Measurements from ENCODE around the gene PIAS1.

The PIAS1 gene

DNA sequence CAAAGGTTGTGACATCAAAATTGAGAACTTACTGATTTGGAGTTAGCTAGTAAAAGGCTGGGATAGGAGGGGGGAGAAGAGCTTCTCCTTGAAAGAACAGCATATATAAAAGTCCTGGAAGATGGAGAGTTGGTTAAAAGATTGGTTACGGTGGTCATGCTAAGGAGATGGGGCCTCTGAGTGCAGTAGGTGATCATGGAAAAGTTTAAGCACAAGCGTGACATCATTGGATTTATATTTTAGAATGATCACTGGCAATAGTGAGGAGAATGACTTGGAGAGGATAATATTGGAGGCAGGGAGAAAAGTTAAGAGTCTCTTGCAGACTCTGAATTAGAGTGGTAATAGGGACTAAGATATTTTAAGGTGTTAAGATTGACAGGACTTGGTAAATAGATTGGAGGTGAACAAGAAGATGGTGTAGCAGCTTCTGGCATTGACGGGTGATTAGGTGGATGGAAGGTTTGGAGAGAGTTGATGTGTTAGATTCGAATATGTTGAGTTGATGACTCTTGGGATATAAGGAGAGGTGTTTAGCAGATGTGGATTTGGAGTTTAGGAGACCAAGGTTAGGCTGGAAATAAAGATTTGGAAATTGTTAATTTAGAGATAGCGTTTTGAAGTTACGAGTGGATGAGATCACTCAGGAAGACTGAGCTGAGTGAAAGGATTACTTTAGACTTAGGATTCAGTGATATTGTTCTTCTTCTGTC, 19.6 kb downstream of the PIAS1 start:
- DNase-seq = no peak

DNA sequence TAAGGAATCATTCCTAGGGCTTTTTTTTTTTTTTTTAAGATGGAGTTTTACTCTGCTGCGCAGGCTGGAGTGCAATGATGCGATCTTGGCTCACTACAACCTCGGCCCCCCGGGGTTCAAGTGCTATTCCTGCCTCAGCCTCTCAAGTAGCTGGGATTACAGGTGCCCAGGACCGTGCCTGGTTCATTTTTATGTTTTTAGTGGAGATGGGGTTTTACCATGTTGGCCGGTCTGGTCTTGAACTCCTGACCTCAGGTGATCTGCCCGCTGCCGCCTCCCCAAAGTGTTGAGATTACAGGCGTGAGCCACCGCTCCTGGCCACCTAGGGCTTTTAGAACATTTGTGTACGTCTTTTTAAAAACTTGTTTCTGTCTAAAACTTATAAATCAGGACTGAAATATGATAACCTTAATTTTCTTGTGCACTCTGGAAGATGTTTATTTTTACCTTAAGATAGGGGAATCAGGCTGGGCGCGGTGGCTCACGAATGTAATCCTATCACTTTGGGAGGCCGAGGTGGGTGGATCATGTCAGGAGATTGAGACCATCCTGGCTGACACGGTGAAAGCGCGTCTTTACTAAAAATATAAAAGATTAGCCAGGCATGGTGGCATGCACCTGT, 21.8 kb downstream of the PIAS1 start:
- no peak for DNase-seq

DNA sequence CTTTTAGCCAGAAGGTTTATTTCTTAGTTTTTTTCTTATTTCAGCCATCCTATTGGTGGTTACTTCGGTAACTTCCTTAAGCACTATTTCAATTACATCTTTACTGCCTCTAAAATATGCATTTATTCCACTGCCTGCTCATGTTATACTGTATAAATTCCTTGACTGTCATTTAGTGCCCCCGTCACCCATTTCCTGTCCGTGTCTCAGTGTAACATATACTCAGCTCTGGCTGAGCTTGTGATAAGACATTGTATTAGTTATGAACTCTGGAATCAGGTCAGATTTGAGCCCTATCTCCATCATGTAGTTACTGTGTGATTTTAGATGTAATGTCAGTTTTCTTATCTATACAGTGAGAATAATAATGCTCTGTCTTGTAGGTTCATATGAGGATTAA, 24.2 kb downstream of the PIAS1 start:
- no peak for DNase-seq

DNA sequence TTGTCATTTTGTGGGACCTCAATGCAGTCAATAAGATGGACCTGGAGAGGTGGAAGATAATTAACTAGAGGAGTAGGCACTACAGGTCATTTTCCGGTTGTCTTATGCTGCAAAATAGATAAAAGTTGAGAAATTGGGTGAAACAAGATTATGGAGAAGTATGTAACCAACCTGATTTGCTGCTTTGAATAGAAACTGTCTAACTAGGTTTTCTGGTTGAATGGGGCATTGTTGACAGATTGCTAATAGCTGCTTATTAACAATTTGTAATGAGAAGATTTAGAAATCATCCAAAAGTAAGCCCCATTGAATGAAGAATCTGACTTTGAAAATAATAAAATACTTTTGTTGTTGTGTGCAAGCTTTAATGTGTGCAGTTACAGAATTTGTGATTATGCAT, 26.2 kb downstream of the PIAS1 start:
- DNase-seq = no peak

DNA sequence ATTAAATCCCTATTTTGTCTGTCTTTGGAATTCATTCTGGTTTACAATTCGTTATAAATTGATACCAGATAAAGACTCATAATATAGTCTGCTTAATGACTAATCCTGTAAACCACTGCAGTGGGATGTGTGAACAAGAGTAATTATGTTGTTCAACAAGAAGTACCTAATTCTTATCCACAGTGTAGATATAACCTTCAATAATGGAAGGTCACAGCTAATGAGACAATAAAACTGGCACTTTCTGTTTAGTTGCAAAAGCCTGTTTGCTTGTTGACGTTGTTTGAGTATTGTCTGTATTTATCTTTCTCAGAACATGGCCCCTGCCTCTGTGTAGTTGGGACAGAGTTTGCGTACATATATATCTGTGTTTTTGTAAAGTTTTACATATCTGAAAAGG, 26.7 kb downstream of the PIAS1 start:
- DNase-seq = no peak

DNA sequence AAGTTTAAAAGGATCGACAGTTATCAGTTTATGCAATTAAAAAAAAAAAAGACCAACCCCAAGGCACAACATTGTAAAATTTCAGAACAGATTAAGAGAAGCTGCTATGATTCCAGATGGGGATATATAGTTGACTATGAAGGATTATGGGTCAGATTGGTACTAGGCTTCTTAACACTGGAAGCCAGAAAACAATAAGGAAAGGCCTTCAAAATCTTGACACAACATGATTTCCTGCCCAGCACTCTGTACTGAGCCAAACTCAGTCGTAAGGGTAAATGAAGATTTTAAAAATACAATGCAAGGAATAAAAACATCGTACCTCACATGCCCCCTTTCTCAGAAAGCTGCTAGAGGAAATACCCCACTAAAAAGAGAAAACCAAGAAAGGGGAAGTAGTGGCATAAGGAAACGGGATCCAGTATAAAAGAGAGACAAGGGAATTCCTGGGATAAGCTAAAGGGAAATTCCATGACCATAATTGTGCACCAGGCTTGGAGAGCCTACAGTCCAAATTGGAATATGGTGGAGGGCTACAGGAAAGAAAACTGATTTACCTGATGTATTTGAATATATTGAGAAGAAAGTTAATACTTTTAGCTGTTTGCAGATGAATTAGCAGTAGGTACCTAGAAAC, 27.9 kb downstream of the PIAS1 start:
- DNase-seq = no peak

DNA sequence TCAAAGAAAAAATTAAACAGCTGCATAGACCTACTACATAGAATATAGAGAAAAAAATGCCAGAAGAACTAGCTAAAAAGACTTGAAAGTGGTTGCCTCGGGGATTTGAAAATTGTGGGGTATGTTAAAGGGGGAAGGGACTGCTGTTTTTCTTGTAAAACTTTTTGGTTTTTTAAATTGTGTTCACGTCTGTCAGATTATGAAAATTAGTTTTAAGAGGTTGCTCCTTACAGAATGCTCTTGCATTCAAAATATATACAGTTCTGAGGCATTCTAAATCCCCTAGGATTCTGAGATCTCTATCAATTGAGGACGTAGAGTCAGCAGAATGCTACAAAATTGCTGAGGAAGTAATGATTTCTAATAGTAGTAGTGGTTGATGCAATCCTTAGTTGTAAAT, 28.6 kb downstream of the PIAS1 start:
- no peak for DNase-seq

DNA sequence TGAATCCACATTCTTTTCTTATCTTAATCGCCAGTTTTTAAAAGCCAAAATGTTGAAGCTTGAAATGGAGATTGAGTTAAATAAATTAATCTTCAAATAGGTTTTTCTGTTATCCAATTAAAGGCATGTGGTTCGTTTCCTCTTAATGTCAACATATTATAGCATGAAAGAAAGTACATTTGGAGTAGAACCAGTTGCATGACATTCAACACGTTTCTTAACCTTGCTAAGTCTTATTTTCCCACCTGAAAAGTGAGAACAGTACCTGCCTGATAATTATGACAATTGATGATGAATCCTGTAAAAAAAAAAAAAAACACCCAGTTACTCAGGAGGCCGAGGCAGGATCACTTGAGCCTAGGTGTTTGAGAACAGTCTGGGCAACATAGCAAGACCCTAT, 29.3 kb downstream of the PIAS1 start:
- DNase-seq = no peak

DNA sequence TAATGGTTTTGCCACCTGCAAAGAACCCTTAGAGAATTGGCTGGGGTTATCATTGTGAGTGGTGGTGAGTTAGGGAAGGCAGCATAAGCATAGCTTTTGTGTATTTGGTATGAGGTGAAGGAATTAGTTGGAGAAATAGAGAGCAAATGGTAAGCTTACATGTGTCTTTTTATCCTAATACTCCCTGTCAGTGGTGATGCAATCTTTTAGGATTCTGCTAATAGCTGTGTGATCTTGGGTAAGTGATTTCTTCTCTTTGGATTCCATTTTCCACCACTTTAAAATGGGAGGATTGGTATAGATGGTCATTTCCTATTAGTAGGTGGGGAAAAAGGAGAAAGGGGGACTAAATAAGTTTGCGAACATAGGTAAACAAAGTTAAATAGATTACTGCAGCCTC, 30.9 kb downstream of the PIAS1 start:
- DNase-seq = no peak

DNA sequence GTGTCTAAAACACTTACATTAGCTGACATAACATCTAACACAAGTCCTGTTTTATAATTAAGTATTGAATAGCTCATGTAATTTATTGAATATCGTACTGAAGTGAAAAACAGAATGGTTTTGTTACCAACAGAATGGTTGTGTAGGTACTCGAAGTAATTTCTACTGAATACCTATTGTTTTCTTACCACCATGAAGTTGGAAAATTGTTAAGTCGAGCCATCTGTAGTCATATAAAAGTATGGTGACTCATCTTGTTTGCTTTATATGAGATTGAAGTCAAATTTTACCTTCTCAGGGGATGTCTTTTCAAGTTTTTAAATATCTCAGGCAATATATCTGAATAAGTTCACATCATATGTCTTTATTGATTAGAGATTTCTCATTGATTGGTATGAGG, 37.6 kb downstream of the PIAS1 start:
- DNase-seq = no peak

DNA sequence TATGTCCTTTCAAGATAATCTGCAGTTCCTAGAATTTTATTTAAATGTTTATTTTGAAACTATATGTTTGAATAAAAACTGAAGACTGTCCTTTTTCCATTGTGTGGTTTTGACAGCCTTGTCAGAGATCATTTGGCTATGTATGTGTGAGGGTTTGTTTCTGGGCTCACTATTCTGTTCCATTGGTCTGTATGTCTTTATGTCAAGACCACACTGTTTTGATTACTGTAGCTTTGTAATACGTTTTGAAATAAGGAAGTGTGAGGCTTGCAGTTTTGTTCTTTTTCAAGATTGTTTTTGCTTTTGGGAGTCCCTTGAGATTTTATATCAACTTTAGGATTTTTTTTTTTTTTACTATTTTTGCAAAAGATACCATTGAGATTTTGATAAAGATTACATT, 42.0 kb downstream of the PIAS1 start:
- no peak for DNase-seq

DNA sequence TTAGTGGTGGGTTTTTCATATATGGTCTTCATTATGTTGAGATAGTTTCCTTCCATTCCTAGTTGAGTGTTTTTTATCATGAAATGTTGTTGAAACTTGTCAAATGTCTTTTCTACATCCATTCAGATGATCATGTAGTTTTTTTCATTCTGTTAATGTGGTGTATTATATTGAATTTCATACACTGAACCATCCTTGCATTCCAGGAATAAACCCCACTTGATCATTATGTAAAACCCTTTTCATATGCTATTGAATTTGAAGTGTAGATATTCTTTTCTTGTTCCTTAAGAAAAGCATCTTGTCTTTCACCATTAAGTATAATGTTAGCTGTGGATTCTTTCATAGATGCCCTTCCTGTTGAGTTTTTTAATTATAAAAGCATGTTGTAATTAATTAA, 42.9 kb downstream of the PIAS1 start:
- DNase-seq = no peak

DNA sequence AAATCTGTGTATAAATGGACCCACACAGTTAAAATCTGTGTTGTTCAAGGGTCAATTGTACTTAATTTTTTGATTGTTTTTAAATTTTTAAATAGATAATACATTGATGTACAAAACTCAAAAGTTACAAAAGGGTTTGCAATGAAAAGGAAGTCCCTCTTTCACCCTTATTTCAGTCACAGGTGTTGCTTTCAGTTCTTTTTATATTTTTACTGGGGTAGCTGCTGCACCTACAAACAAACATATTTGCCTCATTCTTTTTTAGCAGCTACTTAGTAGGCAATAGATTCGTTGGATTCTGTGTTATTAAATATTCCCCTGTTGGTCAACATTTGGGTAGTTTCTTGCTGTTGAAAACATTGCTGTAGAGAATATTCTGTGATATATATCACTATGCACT, 44.4 kb downstream of the PIAS1 start:
- DNase-seq = no peak

DNA sequence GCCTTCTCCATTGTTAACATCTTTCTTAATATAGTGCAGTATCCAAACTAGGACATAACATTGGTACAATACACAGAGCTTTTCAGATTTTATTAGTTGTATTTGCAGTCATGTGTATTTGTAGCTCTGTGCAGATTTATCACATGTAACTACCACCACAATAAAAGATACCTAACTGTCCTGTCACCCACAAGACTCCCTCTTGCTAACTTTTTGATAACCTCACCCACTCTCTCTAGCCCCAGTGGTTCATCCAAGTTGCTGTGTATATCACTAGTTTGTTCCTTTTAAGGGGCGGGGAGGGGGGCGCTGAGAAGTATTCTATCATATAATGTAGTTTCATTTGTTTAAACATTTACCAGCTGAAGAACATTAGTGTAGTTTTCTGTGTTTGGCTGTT, 46.1 kb downstream of the PIAS1 start:
- DNase-seq = no peak

DNA sequence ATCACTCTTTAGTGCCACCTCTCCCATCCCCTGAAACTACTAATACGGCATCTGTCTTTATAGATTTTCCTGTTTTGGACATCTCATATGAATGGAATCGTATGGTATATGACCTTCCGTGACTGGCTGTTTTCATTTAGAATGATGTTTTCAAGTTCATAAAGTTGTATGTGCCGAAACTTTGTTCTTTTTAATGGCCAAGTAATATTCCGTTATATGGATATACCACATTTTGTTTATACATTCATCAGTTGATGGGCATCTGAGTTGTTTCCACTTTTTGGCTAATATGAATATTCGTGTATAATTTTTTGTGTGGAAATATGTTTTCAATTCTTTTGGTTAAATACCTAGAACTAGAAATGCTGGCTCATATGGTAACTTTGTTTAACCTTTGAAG, 49.5 kb downstream of the PIAS1 start:
- no peak for DNase-seq

DNA sequence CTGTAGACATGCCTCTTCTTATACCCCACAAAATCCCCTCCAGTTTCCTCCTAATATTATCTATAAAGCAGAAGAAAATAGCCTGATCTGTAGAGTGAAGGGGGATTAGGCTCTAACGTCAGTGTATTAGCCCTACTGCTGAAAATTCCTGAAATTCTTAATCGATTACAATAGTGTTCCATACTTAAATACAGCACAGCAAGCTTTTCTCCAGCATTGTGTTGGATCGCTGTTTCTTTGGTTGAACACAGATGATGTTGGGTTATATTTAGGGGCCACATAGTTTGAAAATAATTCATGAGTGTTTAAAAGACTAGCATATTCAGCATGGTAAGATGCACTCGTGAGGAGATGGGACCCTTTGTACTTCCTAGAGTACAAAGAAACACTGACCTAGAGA, 52.5 kb downstream of the PIAS1 start:
- DNase-seq = no peak

DNA sequence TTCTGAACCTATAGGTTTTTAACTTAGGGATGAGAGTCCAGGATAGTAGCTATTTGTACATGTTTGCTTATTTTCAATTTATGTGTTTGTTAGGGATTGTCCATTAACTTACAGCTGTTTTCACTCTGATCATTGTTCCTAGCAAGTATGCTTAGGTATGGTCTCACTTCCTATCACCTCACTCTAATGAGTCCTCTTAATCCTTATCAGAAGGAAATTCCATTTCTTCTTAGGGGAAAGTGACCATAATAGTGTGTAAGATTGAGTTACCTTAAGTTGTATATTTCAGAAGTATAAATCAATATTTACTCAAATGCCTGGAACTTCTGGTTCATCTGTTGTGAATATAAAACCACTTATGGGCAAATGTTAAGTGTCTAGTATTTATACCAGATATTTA, 53.0 kb downstream of the PIAS1 start:
- DNase-seq = no peak

DNA sequence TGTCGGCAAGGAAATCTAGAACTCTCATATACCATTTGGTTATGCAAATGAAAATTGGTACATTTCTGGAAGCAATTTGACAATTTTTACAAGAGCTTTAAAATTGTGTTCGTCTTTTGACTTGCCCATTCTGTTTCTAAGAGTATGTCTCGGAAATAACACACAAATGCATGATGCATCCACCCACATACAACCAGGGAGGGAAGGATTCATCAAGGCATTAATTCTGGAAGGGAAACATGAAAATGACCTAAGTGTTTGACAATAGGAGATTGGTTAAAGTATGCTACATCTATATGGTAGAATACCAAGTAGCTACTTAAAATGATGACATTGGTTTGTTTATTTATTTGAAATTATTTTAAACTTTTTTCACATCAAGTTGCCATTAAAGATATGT, 58.6 kb downstream of the PIAS1 start:
- DNase-seq = no peak

DNA sequence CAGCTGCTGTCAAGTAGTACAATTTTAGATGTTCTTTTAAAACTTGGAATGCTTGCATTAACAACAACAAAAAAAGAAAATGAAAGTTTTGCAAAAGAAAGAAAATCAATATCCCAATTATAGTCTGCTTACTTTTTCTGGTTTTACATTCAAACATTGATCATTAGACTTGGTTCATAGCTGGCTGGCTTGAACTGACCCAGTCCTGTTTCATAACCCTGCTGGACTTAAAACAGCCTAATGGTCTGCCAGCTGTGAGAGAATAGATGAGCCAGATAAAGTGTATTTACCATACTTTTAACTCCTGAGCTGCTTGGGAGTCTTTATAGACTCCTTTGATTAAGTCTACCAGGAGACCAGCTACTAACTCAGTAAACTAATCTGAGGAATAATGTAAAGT, 59.2 kb downstream of the PIAS1 start:
- no peak for DNase-seq

DNA sequence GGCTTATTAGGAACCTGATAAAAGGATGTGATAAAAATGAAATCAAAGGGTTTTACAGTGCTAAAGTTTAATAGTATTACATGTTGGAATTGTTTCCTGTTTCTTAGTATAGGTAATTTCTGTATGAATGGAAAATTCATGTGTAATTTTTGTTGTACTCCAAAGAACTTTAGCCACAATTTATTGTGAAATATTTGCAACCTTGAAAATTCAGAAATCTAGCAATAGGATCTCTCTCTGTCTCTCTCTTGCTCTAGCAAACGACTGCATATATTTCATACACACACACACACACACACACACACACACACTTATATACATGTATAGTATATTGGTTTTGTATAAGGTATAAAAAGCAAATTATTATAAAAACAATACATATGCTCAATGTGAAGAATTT, 59.6 kb downstream of the PIAS1 start:
- no peak for DNase-seq

DNA sequence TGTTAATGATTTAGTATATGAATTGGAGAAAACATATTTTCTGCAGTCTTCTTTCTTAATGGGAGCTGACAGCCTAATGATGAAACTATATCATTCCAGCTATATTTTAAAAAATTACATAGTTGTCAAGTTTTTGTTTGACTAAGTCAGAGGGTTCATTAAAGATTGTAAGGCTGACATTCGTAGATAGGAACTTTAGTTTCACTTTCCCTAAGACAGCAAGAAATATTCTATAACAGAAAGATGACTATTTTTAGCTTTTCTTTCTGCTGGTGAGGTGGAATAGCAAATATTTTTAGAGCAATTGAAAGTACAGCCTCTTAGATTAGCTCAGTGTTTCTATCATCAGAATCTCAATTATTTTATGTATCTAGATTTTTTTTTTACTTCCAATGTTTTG, 60.2 kb downstream of the PIAS1 start:
- no peak for DNase-seq

DNA sequence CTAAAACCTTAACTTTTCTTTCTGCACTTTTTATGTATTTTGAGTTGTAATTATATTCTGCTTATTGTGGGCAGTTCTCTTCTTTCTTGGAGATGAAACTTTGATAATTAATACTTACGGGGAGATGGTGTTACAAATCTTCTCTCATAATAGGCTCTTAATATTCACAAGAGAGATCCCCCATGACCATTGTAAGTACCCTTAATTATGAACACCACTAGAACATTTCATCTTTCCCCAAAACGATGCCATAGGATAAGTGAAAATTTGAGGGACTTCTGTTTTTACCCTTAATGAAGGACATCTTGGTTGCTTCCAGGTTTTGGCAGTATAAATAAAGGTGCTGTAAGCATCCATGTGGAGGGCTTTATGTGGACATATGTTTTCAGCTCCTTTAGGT, 60.7 kb downstream of the PIAS1 start:
- no peak for DNase-seq

DNA sequence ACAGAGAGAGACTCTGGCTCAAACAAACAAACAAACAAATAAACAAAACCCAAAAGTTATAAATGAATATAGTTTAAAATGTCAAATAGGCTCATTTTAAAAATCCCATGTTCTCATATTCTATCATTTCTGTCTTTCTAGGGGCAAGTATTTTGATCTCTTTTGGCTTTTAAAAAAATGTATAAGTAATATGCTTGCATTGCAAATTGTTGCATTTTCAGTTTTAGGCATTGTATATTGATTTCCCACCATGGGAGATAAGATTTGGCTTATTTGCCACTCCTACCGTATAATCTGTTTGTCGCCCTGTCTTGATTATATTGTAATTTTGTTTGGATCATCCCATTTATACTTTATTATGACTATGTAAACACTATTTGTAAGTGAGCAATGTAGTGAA, 70.6 kb downstream of the PIAS1 start:
- DNase-seq = no peak

DNA sequence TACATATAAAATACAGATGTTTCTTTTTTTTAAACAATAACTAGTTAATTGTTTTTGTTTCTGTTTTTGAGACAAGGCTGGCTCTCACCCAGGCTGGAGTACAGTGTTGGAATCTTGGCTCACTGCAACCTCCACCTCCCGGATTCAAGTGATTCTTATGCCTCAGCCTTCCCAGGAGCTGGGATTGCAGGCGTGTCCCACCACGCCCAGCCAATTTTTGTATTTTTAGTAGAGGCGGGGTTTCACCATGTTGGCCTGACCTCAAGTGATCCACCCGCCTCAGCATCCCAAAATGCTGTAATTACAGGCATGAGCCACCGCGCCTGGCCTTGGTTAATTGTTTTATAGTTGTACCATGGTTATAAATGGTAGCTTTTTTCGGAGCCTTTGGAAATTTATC, 72.3 kb downstream of the PIAS1 start:
- no peak for DNase-seq

DNA sequence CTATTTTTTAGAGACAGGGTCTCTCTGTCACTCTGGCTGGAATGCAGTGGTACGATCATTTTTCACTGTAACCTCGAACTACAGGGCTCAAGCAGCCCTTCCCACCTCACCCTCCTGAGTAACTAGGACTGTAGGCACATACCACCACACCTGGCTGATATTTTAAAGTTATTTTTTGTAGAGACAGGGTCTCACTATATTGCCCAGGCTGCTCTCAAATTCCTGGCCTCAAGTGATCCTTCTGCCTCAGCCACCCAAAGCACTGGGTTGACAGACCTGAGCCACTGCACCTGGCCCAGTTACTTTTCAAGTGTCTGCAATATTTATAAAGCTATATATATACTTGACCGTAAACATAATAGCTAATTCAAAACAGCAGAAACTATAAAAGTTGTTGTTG, 75.0 kb downstream of the PIAS1 start:
- DNase-seq = no peak

All from activated CD4-positive, alpha-beta T cell treated with anti-CD3 and anti-CD28 coated beads for 48 hours (primary cell).